Breast epithelium (tissue), 3 donors: ENCODE measurements around the gene TLL2.

ENCODE experiments used
- CTCF ChIP-seq, 3 donors: fragments of 450-650 bp; IDR thresholded peaks; one replicate each; pipeline ENCODE4 v1.5.1; 2016 to 2017; ENCODE audit warnings: antibody characterized with exemption in 3 of 3, mild to moderate bottlenecking in 3 of 3, moderate library complexity in 3 of 3
- POLR2AphosphoS5 ChIP-seq, 3 donors: sonication (generic); formaldehyde crosslinking; IDR thresholded peaks; one replicate each; pipeline ENCODE4 v1.6.1; 2017; ENCODE audit warnings: antibody characterized with exemption in 3 of 3

GRCh38 chr10:96387161-96387560, 126.6 kb downstream of the TLL2 start:
- TF ChIP-seq POLR2AphosphoS5 (IDR thresholded peaks at IDR 0.05), result no peak
- TF ChIP-seq CTCF (IDR thresholded peaks at IDR 0.05), result no peak
